GM12878 (cell line): ENCODE measurements around the gene P4HA3.

Experiments used
- CTCF ChIP-seq, 3 experiments: IDR thresholded peaks in 2 of 3; conservative IDR thresholded peaks in 1 of 3; 2 replicates each; pipeline ENCODE4 v1.5.1; 2011; ENCODE audit warnings: low read depth in 3 of 3, low read length in 3 of 3, mild to moderate bottlenecking in 3 of 3, control low read depth in 2 of 3, moderate library complexity in 2 of 3, inconsistent platforms in 1 of 3, mixed read lengths in 1 of 3; ENCODE audit not compliant: control insufficient read depth in 2 of 3, insufficient read depth in 1 of 3; ENCODE audit errors: extremely low read depth in 1 of 3
- ESRRA ChIP-seq: IDR thresholded peaks from 2 replicates; pipeline ENCODE4 v1.6.1; 2012; ENCODE audit warnings: mild to moderate bottlenecking, low read length, improper control_type of control experiment
- PRDM15 ChIP-seq: fragments of 450-650 bp; formaldehyde crosslinking; IDR thresholded peaks from 2 replicates; pipeline ENCODE4 v1.4.0; 2020; ENCODE audit warnings: mild to moderate bottlenecking, moderate library complexity
- SP1 ChIP-seq: IDR thresholded peaks from one replicate; pipeline ENCODE4 v1.6.1; 2011; ENCODE audit warnings: low read depth, low read length
- TBL1XR1 ChIP-seq: IDR thresholded peaks from 2 replicates; pipeline ENCODE4 v1.6.1; 2012; ENCODE audit warnings: low read depth, low read length, improper control_type of control experiment
- TCF7 ChIP-seq: IDR thresholded peaks from 2 replicates; pipeline ENCODE4 v1.6.1; 2014; ENCODE audit warnings: antibody characterized with exemption, borderline replicate concordance

GRCh38 chr11:74354036-74354435, 42.6 kb upstream of the P4HA3 start:
- TF ChIP-seq CTCF (IDR thresholded peaks at IDR 0.05 in 2 of 3, conservative IDR thresholded peaks at IDR 0.05 in 1 of 3; ENCODE audit: control insufficient read depth in 2 of 3, extremely low read depth in 1 of 3, insufficient read depth in 1 of 3, low read depth in 3 of 3, low read length in 3 of 3) (no peak), PRDM15 (CRISPR knock-in tag) (no peak), SP1 (no peak), TCF7 (no peak), ESRRA (no peak), TBL1XR1 (no peak)
